Measurements from ENCODE around the gene STAG1.

STAG1 gene

GRCh38 chr3:136297826-136298225 lies 454.4 kb downstream of the STAG1 start:
- DNase-seq (ENCODE audit: low read depth): no peak
- H3K4me3 ChIP-seq (ENCODE audit: low read length): no peak overlapping the region
- TF ChIP-seq CTCF (conservative IDR thresholded peaks at IDR 0.05; ENCODE audit: low read length): no peak

GRCh38 chr3:136296960-136297359 lies 455.2 kb downstream of the STAG1 start:
- TF ChIP-seq CTCF (conservative IDR thresholded peaks at IDR 0.05; ENCODE audit: low read length): no peak
- no peak overlapping the region for H3K4me3 ChIP-seq (ENCODE audit: low read length)
- DNase-seq (ENCODE audit: low read depth): no peak

- H3K4me3 ChIP-seq (ENCODE audit: low read length): no peak overlapping the region
- DNase-seq (ENCODE audit: low read depth): no peak
- no peak for TF ChIP-seq CTCF (conservative IDR thresholded peaks at IDR 0.05; ENCODE audit: low read length)
Measured at GRCh38 chr3:136294176-136294575, 458.0 kb downstream of the STAG1 start.

- DNase-seq (ENCODE audit: low read depth): no peak
- no peak overlapping the region for H3K4me3 ChIP-seq (ENCODE audit: low read length)
- no peak for TF ChIP-seq CTCF (conservative IDR thresholded peaks at IDR 0.05; ENCODE audit: low read length)
Measured at GRCh38 chr3:136293279-136293678, 458.9 kb downstream of the STAG1 start.

GRCh38 chr3:136292500-136292899 lies 459.7 kb downstream of the STAG1 start:
- H3K4me3 ChIP-seq (ENCODE audit: low read length): no peak overlapping the region
- no peak for TF ChIP-seq CTCF (conservative IDR thresholded peaks at IDR 0.05; ENCODE audit: low read length)
- no peak for DNase-seq (ENCODE audit: low read depth)

GRCh38 chr3:136291302-136291701 lies 460.9 kb downstream of the STAG1 start:
- TF ChIP-seq CTCF (conservative IDR thresholded peaks at IDR 0.05; ENCODE audit: low read length): no peak
- no peak overlapping the region for H3K4me3 ChIP-seq (ENCODE audit: low read length)
- DNase-seq (ENCODE audit: low read depth): no peak

All from AG10803 (cell line).